Spleen (tissue), 11 donors: ENCODE measurements around the gene PCED1B. TPM values are rescaled to one million over a fixed set of nuclear protein-coding genes. Genes with fewer than 3 reads are reported as not detected.

Source experiments
- DNase-seq: peaks from one replicate; pipeline ENCODE4 v3.0.0-alpha.2; 2020
- H3K27ac ChIP-seq, 8 donors: fragments of 200-600 bp; sonication (generic) in 7 of 8; 1 replicate in 4 of 8; 2 replicates in 4 of 8; pipeline versions ENCODE4 v1.5.0 to v1.8.0; 2016 to 2021; ENCODE audit warnings: inconsistent platforms in 4 of 8, mild to moderate bottlenecking in 4 of 8, moderate library complexity in 1 of 8
- H3K27me3 ChIP-seq, 7 donors: fragments of 200-600 bp; sonication (generic) in 6 of 7; replicated peaks in 1 of 7; 1 replicate in 4 of 7; 2 replicates in 3 of 7; pipeline versions ENCODE4 v1.5.0 to v1.8.0; 2016 to 2021; ENCODE audit warnings: inconsistent platforms in 3 of 7, mild to moderate bottlenecking in 1 of 7
- H3K36me3 ChIP-seq, 6 donors: fragments of 200-600 bp; sonication (generic) in 5 of 6; 1 replicate in 4 of 6; 2 replicates in 2 of 6; pipeline versions ENCODE4 v1.5.0 to v1.8.0; 2016 to 2021; ENCODE audit warnings: inconsistent platforms in 2 of 6
- H3K4me1 ChIP-seq, 6 donors: fragments of 200-600 bp; sonication (generic) in 5 of 6; 1 replicate in 3 of 6; 2 replicates in 3 of 6; pipeline versions ENCODE4 v1.5.0 to v1.8.0; 2016 to 2021; ENCODE audit warnings: inconsistent platforms in 3 of 6
- H3K4me3 ChIP-seq, 8 donors: fragments of 200-600 bp; sonication (generic) in 7 of 8; 1 replicate in 4 of 8; 2 replicates in 4 of 8; pipeline versions ENCODE4 v1.5.0 to v1.8.0; 2016 to 2021; ENCODE audit warnings: inconsistent platforms in 4 of 8, mild to moderate bottlenecking in 4 of 8, moderate library complexity in 2 of 8
- H3K9me3 ChIP-seq, 8 donors: fragments of 200-600 bp; sonication (generic) in 7 of 8; 1 replicate in 4 of 8; 2 replicates in 4 of 8; pipeline versions ENCODE4 v1.5.0 to v1.8.0; 2016 to 2021; ENCODE audit warnings: inconsistent platforms in 4 of 8
- CTCF ChIP-seq, 11 experiments: fragments of 200-600 bp in 7 of 11; fragments of 450-650 bp in 4 of 11; sonication (generic) in 4 of 11; IDR thresholded peaks in 8 of 11; conservative IDR thresholded peaks in 3 of 11; 1 replicate in 7 of 11; 2 replicates in 4 of 11; pipeline versions ENCODE4 v1.4.0 to v1.8.0; 2016 to 2021; ENCODE audit warnings: antibody characterized with exemption in 11 of 11, inconsistent platforms in 4 of 11, mild to moderate bottlenecking in 1 of 11
- POLR2A ChIP-seq, 3 donors: fragments of 450-650 bp; IDR thresholded peaks; one replicate each; pipeline ENCODE4 v1.5.1; 2017; ENCODE audit warnings: antibody characterized with exemption in 3 of 3, mild to moderate bottlenecking in 1 of 3
- POLR2AphosphoS5 ChIP-seq, 3 donors: sonication (generic); formaldehyde crosslinking; IDR thresholded peaks; one replicate each; pipeline ENCODE4 v1.5.1; 2017; ENCODE audit warnings: antibody characterized with exemption in 3 of 3
- WGBS, 5 donors: extraction: QIAGEN DNeasy Blood & Tissue Kit in 3 of 5; methylation state at CpG; one replicate each; pipeline versions ENCODE4 v1.1.5 to v1.1.7; 2013 to 2018; 5-methylcytosine and 5-hydroxymethylcytosine counted together
- intact Hi-C: fragments of 100-400 bp; cut with DNase I; formaldehyde crosslinking; loops from one replicate; pipeline ENCODE4 v1.15.0; 2023; ENCODE audit warnings: low total_unique reads
- polyA plus RNA-seq, 3 donors: library from polyadenylated mRNA; stranded (reverse); fragments of 200-250 nt; gene quantifications; one replicate each; pipeline ENCODE4 v1.2.1, GENCODE V29; 2013
- total RNA-seq, 7 donors: library from RNA; depleted of rRNA in 3 of 7; stranded (reverse); fragments of >200 nt in 3 of 7; fragmentation: NEBNext Ultra II Directional in 4 of 7; extraction: Animal tissue kit (Norgen Biotek cat#: 25700) in 4 of 7; gene quantifications; one replicate each; pipeline versions ENCODE4 v1.1.0 to v1.2.1, GENCODE V29; 2016 to 2021
- donor health status: healthy with polysubstance abuse.
- donor health status: DM: no; HTN: no; CAD: no; lungs with moderate emphysema.
- donor health status: DM: no; HTN: no; CAD: no.
- donor health status: Bipolar disorder and iron deficiency.
- donor health status: healthy.
- donor health status: DM: no; HTN: no; CAD: no.
- donor health status: DM: yes; HTN: yes; CAD: no.

PCED1B gene
- total and polyA plus RNA-seq, 10 donors = 15.3 to 34.5 (median 24.4) TPM

- Histone ChIP-seq H3K36me3 (no peaks in the 10 kb centered on the region), H3K27me3 (no peaks in the 10 kb centered on the region), H3K4me1 (peaks cover 5 to 30% (median 20%) of the 10 kb centered on the region in 6 donors), H3K9me3 (no peaks in the 10 kb centered on the region), H3K4me3 (no peak overlapping the region), H3K27ac (no peak overlapping the region)
- WGBS, 5 donors = 94 to 99% (median 96%) methylated on average over 2 of the region's 2 CpGs
- DNase-seq = no peak
- TF ChIP-seq POLR2A (IDR thresholded peaks at IDR 0.05) (no peak), POLR2AphosphoS5 (IDR thresholded peaks at IDR 0.05) (no peak), CTCF (IDR thresholded peaks at IDR 0.05 in 8 of 11, conservative IDR thresholded peaks at IDR 0.05 in 3 of 11) (no peak)
- intact Hi-C loops = no loop called here
These were observed 4.7 kb upstream of the PCED1B start for GRCh38 chr12:47074757-47075156.

GRCh38 chr12:47075192-47076084, 4.0 kb upstream of the PCED1B start:
- intact Hi-C loops = no loop called here

GRCh38 chr12:47077206-47078085, 2.0 kb upstream of the PCED1B start:
- H3K4me1 ChIP-seq = peaks cover 18 to 51% (median 42%) of the 10 kb centered on the region in 6 donors
- peak overlapping the region in 5 of 8 donors; percentile 71 to 95 (median 84) for H3K4me3 ChIP-seq
- H3K27me3 ChIP-seq = no peaks in the 10 kb centered on the region
- H3K36me3 ChIP-seq = no peaks in the 10 kb centered on the region
- intact Hi-C loops = no loop called here
- TF ChIP-seq POLR2A (IDR thresholded peaks at IDR 0.05) = no peak
- TF ChIP-seq CTCF (IDR thresholded peaks at IDR 0.05 in 8 of 11, conservative IDR thresholded peaks at IDR 0.05 in 3 of 11) = no peak
- TF ChIP-seq POLR2AphosphoS5 (IDR thresholded peaks at IDR 0.05) = no peak
- no peak for DNase-seq
- no peak overlapping the region for H3K27ac ChIP-seq
- WGBS, 5 donors = 85 to 92% (median 88%) methylated on average over 17 of the region's 17 CpGs
- H3K9me3 ChIP-seq = no peaks in the 10 kb centered on the region

More at GRCh38 chr12:47075192-47076084, 4.0 kb upstream of the PCED1B start:
- 91 to 96% (median 94%) methylated on average over 7 of the region's 7 CpGs for WGBS, 5 donors
- H3K27me3 ChIP-seq = no peaks in the 10 kb centered on the region
- H3K4me3 ChIP-seq = no peak overlapping the region
- TF ChIP-seq POLR2A (IDR thresholded peaks at IDR 0.05) (no peak), POLR2AphosphoS5 (IDR thresholded peaks at IDR 0.05) (no peak), CTCF (IDR thresholded peaks at IDR 0.05 in 8 of 11, conservative IDR thresholded peaks at IDR 0.05 in 3 of 11) (no peak)
- no peaks in the 10 kb centered on the region for H3K36me3 ChIP-seq
- no peak for DNase-seq
- no peaks in the 10 kb centered on the region for H3K9me3 ChIP-seq
- H3K27ac ChIP-seq = no peak overlapping the region
- H3K4me1 ChIP-seq = peaks cover 5 to 31% (median 22%) of the 10 kb centered on the region in 6 donors
